HG03432 (cell line): ENCODE data around the gene SLC25A33.

Source experiments
- ATAC-seq: cut with Tn5 transposase; IDR thresholded peaks from one replicate; pipeline ENCODE4 v1.9.1; 2021; ENCODE audit warnings: mild to moderate bottlenecking, moderate library complexity; ENCODE audit not compliant: unreplicated experiment

The SLC25A33 gene

DNA sequence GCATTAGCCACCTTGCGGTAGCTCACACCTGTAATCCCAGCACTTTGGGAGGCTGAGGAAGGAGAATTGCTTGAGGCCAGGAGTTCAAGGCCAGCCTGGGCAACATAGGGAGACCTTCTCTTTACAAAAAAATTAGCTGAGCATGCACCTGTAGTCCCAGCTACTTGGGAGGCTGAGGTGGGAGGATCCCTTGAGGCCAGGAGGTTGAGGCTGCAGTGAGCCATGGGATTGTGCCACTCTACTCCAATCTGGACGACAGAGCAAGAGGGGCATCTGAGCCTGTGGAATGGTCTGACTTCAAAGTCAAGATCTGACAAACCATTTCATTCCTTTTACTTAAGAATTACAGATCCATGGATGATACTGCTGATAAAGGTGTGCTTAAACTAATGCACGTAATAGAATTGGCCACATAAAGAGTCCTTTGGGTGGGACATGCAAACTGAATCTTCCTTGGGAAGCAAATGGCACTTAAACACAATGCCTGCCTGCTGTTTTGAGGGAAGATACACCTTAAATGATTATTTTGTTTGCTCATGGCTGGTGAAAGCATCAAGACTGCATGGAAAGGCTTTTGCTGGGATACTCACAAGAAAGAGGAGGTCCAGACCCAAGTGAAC is 47.0 kb downstream of the SLC25A33 start:
- ATAC-seq: no peak

- peak; percentile 80 for ATAC-seq
Measured at GRCh38 chr1:9588551-9589143, 49.4 kb downstream of the SLC25A33 start, which contains the start of gene TMEM201. Gene TMEM201 (plus strand): TSS chr1:9588911. CDS start chr1:9588931, 20 bp downstream.

- peak; percentile 19 for ATAC-seq
Measured at GRCh38 chr1:9589144-9589718, 50.0 kb downstream of the SLC25A33 start.

GRCh38 chr1:9589719-9590157 is 50.5 kb downstream of the SLC25A33 start:
- ATAC-seq: no peak

DNA sequence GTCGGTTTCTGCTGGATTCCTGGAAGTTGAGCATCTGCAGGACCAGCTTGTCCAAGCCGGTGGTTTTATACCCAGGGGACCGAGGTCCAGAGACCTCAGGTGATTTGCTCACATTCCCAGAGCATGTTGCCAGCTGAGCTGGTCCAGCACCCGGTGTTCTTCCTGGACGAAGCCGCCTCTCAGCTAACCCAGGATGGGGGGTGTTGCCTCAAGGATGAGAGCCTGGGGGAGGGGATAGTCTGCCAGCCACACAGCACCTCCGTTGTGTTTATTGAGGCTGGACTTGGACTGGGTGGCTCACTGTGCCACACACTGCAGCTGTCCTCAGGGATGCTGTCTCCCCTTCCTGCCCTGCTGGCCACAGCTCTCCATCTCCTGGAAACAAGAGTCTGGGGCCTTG is 50.9 kb downstream of the SLC25A33 start:
- ATAC-seq: no peak

DNA sequence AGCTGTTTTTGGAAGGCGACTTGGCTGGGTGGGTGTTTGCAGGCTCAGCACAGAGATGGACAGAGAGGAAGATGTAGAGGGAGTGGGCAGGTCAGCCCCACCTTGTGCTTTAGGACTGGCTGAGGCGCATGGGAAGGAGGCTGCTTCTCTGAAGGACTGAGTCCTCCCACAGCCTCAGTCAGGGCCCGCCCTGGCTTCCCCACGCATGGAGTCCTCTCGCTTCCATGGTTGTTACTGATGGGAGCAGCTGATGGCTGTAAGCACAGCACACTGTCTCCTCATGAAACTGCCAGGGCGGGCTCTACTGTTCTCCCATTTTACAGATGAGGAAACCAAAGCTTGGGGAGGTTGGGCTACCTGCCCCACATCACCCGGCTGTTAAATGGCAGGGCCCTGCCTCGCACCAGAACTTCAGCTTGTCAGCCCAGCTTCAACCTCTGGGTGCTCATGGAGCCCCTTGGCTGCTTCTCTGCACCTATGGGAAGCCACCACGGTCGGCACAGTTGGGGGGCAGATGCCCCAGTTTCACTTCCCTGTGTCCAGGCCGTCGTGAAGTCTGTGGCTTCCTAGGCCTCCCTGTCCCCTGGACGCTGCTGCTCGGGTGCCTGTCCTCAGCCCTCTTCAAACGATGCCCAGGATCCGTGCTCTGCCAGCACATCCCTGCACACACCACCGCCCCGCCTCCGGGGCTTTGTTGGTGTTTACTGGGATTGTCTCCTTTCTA is 51.8 kb downstream of the SLC25A33 start:
- no peak for ATAC-seq

- ATAC-seq: no peak
Measured at GRCh38 chr1:9591669-9592509, 52.6 kb downstream of the SLC25A33 start.

- no peak for ATAC-seq
Measured at GRCh38 chr1:9592510-9593075, 53.3 kb downstream of the SLC25A33 start.

DNA sequence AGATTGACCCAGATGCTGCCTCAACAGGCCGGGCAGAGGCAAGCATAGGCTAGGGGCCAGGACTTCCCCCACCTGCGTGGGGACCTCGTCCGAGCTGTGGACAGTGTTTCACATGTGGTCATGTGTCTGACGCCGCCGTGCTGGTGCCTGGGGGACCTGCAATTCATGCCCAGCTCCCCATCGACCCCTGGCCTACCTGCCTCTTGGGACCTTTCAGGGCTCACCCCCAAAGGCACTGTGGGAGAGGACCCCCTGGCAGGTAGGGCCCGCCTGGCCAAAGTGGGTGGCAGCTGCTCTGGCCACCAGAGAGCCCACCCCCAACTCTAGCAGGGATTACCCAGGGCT is 53.9 kb downstream of the SLC25A33 start:
- no peak for ATAC-seq

DNA sequence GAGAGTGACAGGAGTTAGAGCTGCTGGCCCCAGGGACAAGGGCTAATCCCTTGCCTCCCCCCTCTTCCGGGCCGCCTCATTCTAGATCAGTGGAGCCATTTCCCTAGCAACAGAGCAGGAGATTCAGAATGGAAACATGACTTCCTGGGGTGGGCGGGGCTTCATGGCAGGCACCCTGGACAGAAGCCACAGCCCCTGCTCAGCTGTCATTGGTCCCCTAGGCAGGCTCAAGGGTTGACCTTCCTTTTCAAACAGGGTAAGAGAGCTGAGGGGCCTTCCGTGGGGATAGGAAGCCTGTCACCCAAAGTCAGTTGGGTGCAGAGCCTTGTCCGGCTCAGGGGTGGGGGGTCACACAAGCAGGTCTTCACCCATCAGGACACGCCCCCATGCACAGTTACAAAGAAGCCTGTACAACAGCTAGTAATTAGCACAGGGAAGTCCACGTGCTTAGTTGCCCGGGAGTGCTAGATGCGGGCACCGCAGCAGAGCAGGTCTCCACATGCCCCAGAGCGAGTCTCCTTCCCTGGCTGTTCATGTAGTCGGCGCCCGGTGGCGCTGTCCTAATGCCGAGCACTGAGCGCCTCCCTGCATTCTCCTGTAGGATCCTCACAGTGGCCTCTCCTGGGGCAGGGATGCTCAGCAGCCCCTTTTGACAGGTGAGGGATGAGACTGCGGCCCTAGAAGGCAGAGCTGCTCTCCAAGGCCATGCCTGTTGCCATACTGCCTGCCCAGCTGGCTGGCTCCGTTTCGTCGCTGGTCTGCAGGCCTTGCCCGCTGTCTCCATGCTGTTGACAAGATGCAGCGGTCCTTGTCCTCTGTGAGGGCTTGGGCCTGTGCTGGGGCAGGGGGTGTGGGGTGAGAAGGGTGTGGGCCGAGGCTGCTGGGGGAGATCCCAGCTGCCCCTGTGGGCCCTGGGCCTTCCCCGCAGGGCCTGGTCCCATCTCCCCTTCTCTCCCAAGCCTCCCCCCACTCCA is 54.5 kb downstream of the SLC25A33 start:
- ATAC-seq: no peak

- no peak for ATAC-seq
Measured at GRCh38 chr1:9594471-9595155, 55.3 kb downstream of the SLC25A33 start.

DNA sequence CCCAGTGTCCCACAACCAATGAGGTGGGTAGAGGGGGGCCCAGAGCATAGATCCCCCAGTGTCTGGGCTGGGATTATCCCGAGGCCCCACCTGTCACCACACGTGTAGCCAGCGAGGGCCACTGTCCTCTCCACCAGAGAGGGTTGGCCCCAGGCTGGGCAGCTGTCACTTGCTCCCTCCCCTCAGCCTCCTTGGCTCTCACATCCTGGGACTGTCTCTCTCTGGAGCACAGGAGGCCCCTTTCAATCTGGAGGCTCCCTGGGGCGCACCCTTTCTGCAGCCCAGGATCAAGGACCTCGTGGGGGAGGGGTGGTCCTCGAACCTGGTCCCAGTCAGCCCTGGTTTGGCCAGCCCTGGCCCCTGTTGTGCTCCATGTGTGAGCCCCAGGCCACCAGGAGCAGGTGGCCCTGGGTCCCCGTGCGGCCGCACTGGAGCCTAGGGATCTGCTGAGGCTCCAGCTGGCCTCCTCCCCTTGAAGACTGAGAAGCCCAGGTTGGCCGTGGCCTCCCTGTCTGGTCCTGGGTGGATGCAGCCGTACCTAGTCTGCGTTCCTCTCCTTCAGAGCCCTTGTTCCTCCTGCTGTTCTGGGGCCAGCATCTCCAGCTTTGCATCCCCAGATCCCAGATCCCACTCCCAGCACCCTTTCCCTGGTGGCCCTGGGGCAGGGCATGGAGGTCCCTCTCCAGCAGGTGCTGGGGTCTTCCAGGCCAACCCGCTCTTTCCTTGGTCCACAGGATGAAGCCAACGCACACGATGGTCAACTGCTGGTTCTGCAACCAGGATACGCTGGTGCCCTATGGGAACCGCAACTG is 56.1 kb downstream of the SLC25A33 start:
- no peak for ATAC-seq

GRCh38 chr1:9595968-9596340 is 56.7 kb downstream of the SLC25A33 start:
- no peak for ATAC-seq

DNA sequence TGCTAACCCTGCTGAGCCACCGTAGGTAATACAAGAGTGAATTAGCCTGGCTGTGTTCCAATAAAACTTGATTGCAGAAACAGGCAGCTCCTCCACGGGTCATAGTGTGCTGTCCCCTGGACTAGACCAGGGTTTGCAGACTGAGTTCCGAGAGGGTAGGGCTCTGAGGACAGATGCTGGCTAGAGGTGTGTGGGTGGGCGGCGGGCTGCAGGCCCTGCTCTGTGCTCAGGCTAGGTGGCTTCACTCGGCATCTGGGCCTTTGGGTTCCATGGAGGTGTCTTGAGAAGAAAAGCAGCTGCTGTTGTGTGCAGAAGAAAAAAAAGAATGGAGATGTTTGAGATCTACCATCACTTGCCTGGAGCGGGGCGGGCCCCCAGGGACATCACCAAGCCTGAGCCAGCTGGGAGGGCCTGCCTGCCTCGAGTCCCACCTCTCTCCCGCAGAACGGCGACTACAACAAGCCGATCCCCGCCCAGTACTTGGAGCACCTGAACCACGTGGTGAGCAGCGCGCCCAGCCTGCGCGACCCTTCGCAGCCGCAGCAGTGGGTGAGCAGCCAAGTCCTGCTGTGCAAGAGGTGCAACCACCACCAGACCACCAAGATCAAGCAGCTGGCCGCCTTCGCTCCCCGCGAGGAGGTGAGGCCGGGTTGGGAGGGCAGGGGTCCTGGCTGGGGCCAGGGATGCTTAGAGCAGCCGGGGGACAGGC is 57.3 kb downstream of the SLC25A33 start:
- ATAC-seq: no peak

GRCh38 chr1:9597361-9598315 is 58.4 kb downstream of the SLC25A33 start:
- no peak for ATAC-seq

- no peak for ATAC-seq
Measured at GRCh38 chr1:9598316-9598700, 59.0 kb downstream of the SLC25A33 start.
